BE2C (cell line): Measurements from ENCODE around the gene TUBGCP5.
"Not testable (repeated sequence)": the region's sequence is repeated elsewhere in the genome, so short reads cannot be mapped to it uniquely, and the experiment has no call there.

Experiments
- DNase-seq: peaks from one replicate; pipeline ENCODE4 v3.0.0-alpha.2; 2020
- H3K27me3 ChIP-seq: fragments of 250-450 bp; sonication (Bioruptor Pico); 2 replicates; pipeline ENCODE4 v1.5.1; 2020; ENCODE audit warnings: mild to moderate bottlenecking
- H3K36me3 ChIP-seq: fragments of 250-450 bp; sonication (Bioruptor Pico); 2 replicates; pipeline ENCODE4 v1.5.1; 2020; ENCODE audit warnings: mild to moderate bottlenecking
- H3K4me1 ChIP-seq: fragments of 250-450 bp; sonication (Bioruptor Pico); 2 replicates; pipeline ENCODE4 v1.5.1; 2020
- H3K4me3 ChIP-seq: 2 replicates; pipeline ENCODE4 v1.5.1; 2011; ENCODE audit warnings: low read depth, low read length
- H3K9me3 ChIP-seq: fragments of 250-450 bp; sonication (Bioruptor Pico); 2 replicates; pipeline ENCODE4 v1.5.1; 2020
- CTCF ChIP-seq: IDR thresholded peaks from 2 replicates; pipeline ENCODE4 v1.5.1; 2012; ENCODE audit warnings: mild to moderate bottlenecking, low read depth, low read length

TUBGCP5 gene

GRCh38 chr15:23064156-23064555, 24.8 kb upstream of the TUBGCP5 start:
- no peaks in the 10 kb centered on the region for H3K9me3 ChIP-seq
- no peaks in the 10 kb centered on the region for H3K4me1 ChIP-seq
- TF ChIP-seq CTCF = no peak
- no peak overlapping the region for H3K4me3 ChIP-seq
- no peak for DNase-seq
- H3K27me3 ChIP-seq = no peaks in the 10 kb centered on the region
- no peaks in the 10 kb centered on the region for H3K36me3 ChIP-seq

GRCh38 chr15:23057707-23058106, 18.3 kb upstream of the TUBGCP5 start:
- no peak for TF ChIP-seq CTCF
- DNase-seq = no peak
- Histone ChIP-seq H3K4me3 (no peak overlapping the region), H3K9me3 (no peaks in the 10 kb centered on the region), H3K4me1 (no peaks in the 10 kb centered on the region), H3K36me3 (no peaks in the 10 kb centered on the region), H3K27me3 (no peaks in the 10 kb centered on the region)

- no peak for TF ChIP-seq CTCF
- Histone ChIP-seq H3K4me1 (no peaks in the 10 kb centered on the region), H3K9me3 (no peaks in the 10 kb centered on the region), H3K4me3 (no peak overlapping the region), H3K27me3 (no peaks in the 10 kb centered on the region), H3K36me3 (no peaks in the 10 kb centered on the region)
- DNase-seq = no peak
These were observed 15.9 kb upstream of the TUBGCP5 start for GRCh38 chr15:23055316-23055715.

GRCh38 chr15:23052522-23052921, 13.2 kb upstream of the TUBGCP5 start:
- TF ChIP-seq CTCF = no peak
- H3K4me3 ChIP-seq = no peak overlapping the region
- no peaks in the 10 kb centered on the region for H3K27me3 ChIP-seq
- no peak for DNase-seq
- H3K4me1 ChIP-seq = no peaks in the 10 kb centered on the region
- H3K9me3 ChIP-seq = no peaks in the 10 kb centered on the region
- no peaks in the 10 kb centered on the region for H3K36me3 ChIP-seq

- Histone ChIP-seq H3K36me3 (no peaks in the 10 kb centered on the region), H3K27me3 (no peaks in the 10 kb centered on the region), H3K4me3 (no peak overlapping the region), H3K4me1 (no peaks in the 10 kb centered on the region), H3K9me3 (no peaks in the 10 kb centered on the region)
- no peak for TF ChIP-seq CTCF
- no peak for DNase-seq
These were observed 11.3 kb upstream of the TUBGCP5 start for GRCh38 chr15:23050708-23051107.

GRCh38 chr15:23049984-23050628, 10.7 kb upstream of the TUBGCP5 start:
- TF ChIP-seq CTCF = no peak
- no peak for DNase-seq
- H3K4me3 ChIP-seq = no peak overlapping the region

GRCh38 chr15:23048572-23049282, 9.4 kb upstream of the TUBGCP5 start:
- H3K36me3 ChIP-seq, H3K27me3 ChIP-seq, H3K4me1 ChIP-seq, DNase-seq, H3K9me3 ChIP-seq, H3K4me3 ChIP-seq: not testable (repeated sequence)

More at GRCh38 chr15:23049984-23050628, 10.7 kb upstream of the TUBGCP5 start:
- Histone ChIP-seq H3K36me3 (no peaks in the 10 kb centered on the region), H3K4me1 (no peaks in the 10 kb centered on the region), H3K9me3 (no peaks in the 10 kb centered on the region), H3K27me3 (no peaks in the 10 kb centered on the region)

GRCh38 chr15:23043987-23044386, 4.6 kb upstream of the TUBGCP5 start:
- DNase-seq, H3K36me3 ChIP-seq, H3K9me3 ChIP-seq: not testable (repeated sequence)

GRCh38 chr15:23043535-23043934, 4.2 kb upstream of the TUBGCP5 start:
- H3K27me3 ChIP-seq, DNase-seq, H3K9me3 ChIP-seq, H3K4me3 ChIP-seq, H3K36me3 ChIP-seq, H3K4me1 ChIP-seq: not testable (repeated sequence)

More at GRCh38 chr15:23043987-23044386, 4.6 kb upstream of the TUBGCP5 start:
- H3K4me3 ChIP-seq, H3K27me3 ChIP-seq, H3K4me1 ChIP-seq: not testable (repeated sequence)
